AG08395 (cell line): ENCODE results near the gene NTRK1.

Experiments used
- DNase-seq: peaks from one replicate; pipeline ENCODE4 v3.0.0; 2012; ENCODE audit warnings: mixed read lengths, low spot score

NTRK1 gene

DNA sequence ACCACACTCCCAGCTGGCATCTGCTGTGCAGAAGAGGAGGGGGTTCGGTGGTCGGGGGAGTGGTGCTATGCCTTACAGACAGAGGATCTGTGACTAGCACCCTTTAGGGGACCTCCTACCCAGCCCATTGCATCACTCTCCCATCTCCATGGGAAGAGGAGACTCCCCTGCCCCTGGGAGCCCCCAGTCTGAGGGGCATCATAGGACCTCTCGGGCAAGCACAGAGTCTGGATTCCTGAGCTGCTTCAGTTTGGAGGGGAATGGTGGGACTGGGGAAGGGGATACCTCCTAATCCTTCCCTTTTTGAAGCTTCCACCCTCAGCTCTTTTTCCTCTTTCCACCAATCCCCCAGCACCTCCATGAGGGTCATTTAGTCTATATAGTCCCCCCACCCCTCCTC is 3.1 kb upstream of the NTRK1 start:
- no peak for DNase-seq

DNA sequence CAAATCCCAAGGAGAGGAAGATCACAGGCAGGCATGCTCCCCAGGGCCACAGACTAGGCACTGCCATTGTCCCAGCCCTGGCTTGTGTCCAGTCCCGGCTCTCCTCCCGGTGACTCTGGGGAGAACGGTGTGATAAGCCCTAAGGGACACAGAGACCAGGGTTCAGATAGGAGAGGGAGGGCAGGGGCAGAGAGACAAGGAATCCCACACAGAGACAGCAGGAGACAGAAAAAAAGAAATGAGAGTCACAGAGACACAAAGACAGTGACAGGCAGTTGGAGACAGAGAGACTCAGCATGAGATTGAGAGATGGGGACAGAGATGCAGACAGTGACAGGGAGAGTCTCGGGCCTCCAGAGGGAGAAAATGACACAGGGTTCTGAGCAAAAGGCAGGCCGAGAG is 2.1 kb upstream of the NTRK1 start:
- DNase-seq = no peak

GRCh38 chr1:156858959-156859522 is 1.6 kb upstream of the NTRK1 start, which contains the start of gene INSRR:
Gene INSRR (minus strand): TSS chr1:156859117. CDS start chr1:156858621, 496 bp downstream.
- DNase-seq = peak; percentile 17

GRCh38 chr1:156859523-156860112 is 1.0 kb upstream of the NTRK1 start:
- peak; percentile 23 for DNase-seq

- peak; percentile 63 for DNase-seq
Measured at GRCh38 chr1:156860113-156860627, 495 bp upstream of the NTRK1 start.

DNA sequence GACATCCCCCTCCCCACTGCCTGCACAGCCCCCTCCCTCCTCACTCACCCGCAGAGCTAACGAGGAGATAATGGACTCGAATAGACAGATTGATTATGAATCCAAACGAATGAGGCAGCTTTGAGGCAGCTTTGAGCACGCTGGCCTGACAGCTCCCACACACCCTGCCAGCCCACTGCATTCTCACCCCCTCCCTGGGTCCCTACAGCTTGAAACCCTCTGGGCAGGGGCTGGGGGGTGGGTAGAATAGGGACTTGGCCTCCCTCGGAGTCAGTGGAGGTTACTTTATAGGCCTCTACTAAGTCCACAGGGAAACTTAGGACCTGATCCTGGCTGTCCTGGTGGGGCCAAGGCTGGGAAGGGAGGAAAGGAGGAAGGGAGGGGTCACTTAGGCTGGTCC is 1.9 kb downstream of the NTRK1 start:
- DNase-seq = no peak

DNA sequence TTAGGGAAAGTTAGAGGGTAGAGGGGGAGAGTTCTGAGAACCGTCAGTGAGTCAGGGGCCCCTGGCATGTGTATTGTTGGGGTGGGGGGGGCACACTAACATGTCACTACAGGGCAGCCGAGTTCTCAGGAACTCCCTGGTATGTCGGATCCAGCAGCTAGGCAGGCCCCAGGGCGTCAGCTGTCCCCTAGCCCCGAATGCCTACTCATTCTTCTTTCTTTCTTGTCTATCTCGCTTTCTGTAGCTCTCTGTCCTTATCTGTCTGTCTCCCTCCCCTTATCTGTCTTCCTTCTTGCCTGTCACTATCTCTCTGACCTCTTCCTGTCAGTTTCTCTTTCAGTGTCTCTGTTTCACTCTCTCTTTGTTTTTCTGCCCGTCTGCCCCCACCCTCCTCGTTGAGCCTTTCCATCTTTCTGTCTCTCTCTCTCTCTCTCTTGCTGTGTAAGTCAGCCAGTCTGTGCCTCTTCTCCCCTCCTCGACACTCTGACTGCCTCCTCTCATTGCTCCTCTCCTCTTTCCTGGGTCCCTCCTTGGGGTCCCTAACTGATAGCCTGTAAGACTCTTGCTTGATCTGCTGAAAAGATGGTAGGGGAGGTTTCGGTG is 2.4 kb downstream of the NTRK1 start:
- DNase-seq = no peak

- no peak for DNase-seq
Measured at GRCh38 chr1:156863631-156864030, 3.0 kb downstream of the NTRK1 start.

- DNase-seq = no peak
Measured at GRCh38 chr1:156864796-156865195, 4.1 kb downstream of the NTRK1 start.

- DNase-seq = no peak
Measured at GRCh38 chr1:156865258-156865657, 4.6 kb downstream of the NTRK1 start.

DNA sequence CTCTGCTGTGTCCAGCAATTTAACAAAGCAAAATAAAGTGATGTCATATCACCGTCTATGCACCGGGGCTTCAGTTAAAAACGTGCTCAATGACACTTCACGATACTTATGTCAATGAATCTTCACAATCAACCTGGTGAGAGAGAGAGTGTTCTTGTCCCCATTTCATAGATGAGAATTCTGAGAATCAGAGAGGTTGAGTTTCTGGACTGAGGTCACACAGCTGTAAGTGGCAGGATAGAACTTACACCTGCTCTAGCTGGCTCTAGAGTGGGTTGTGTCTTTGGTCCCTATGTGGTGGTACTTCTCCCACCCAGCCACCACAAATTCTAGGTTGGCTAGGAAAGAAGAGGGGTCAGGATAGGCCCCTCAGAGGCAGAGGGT is 5.2 kb downstream of the NTRK1 start:
- DNase-seq = no peak

GRCh38 chr1:156866249-156866909 is 5.7 kb downstream of the NTRK1 start:
- DNase-seq = no peak

GRCh38 chr1:156868341-156868740 is 7.7 kb downstream of the NTRK1 start:
- DNase-seq = no peak

GRCh38 chr1:156869455-156869854 is 8.8 kb downstream of the NTRK1 start:
- no peak for DNase-seq

DNA sequence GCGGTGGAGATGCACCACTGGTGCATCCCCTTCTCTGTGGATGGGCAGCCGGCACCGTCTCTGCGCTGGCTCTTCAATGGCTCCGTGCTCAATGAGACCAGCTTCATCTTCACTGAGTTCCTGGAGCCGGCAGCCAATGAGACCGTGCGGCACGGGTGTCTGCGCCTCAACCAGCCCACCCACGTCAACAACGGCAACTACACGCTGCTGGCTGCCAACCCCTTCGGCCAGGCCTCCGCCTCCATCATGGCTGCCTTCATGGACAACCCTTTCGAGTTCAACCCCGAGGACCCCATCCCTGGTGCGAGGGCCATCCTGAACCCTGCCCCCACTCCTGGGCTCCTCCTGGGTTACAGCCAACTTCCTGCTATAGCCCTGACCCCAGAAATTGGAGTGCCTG is 13.0 kb downstream of the NTRK1 start:
- DNase-seq = no peak

GRCh38 chr1:156874142-156874541 is 13.5 kb downstream of the NTRK1 start:
- no peak for DNase-seq

DNA sequence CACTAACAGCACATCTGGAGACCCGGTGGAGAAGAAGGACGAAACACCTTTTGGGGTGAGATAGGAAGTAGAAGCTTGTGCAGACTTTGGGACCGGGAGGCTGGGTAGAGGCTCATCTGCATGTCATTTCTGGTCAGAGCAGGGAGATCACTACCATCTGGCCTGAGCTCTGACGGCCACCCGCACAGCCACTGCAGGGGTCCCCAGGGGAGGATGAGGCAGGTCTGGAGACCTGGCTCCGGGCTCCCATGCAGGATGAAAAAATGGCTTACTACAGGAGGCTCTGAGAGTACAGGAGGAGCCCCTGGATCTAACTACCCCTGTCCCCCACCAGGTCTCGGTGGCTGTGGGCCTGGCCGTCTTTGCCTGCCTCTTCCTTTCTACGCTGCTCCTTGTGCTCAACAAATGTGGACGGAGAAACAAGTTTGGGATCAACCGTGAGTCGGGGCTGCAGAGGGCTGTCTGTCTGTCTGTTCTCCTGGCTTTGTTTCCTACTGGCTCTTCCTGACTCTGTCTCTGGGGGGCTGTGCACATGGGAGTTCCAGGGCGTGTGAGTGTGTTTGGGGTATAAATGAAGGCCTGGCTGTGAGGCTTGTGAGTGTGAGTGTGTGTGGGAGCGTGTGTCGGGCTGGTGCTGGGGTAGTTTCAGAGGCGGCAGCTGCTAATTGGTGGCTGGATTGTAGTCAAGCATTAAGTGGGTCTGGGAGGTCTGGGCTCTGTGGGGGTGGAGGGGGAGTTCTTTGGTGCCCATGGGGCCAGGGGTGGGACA is 14.1 kb downstream of the NTRK1 start:
- DNase-seq = no peak

- no peak for DNase-seq
Measured at GRCh38 chr1:156875341-156875615, 14.6 kb downstream of the NTRK1 start.

GRCh38 chr1:156876281-156876680 is 15.6 kb downstream of the NTRK1 start:
- DNase-seq = no peak

GRCh38 chr1:156877433-156878170 is 16.9 kb downstream of the NTRK1 start:
- no peak for DNase-seq

- DNase-seq = no peak
Measured at GRCh38 chr1:156879876-156880275, 19.2 kb downstream of the NTRK1 start.

DNA sequence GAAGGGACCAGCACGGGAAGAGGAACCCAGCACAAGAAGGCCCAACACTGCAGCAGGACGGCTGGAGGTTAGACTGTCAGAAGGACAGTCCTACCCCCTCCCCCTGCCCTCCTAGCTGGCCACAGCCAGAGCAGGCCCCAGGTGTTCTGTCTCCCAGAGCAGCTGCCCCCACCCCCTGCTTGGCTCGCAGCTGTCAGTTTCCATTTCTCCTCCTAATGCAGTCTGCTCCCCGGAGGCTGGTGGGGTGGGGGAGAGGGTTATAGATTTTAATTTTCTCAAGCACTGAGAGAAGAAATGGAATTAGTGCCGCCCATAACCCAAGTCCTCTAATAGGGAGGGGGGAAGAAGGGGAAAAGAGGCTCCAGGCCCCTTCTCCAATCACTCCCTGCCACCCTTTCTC is 19.8 kb downstream of the NTRK1 start:
- no peak for DNase-seq
